Mononuclear cell (primary cell): ENCODE results near the gene ADAMTS4. TPM values are rescaled to one million over a fixed set of nuclear protein-coding genes. Genes with fewer than 3 reads are reported as not detected.

Experiments used
- H3K27me3 ChIP-seq: 2 replicates; pipeline ENCODE4 v1.6.0; 2011; ENCODE audit warnings: low read length, control low read depth; ENCODE audit not compliant: insufficient read depth
- H3K4me1 ChIP-seq: 2 replicates; pipeline ENCODE4 v1.5.1; 2011; ENCODE audit warnings: mild to moderate bottlenecking, low read length, control low read depth; ENCODE audit not compliant: insufficient read depth
- H3K4me3 ChIP-seq: 2 replicates; pipeline ENCODE4 v1.5.1; 2011; ENCODE audit warnings: mild to moderate bottlenecking, low read length, moderate library complexity
- H3K9me3 ChIP-seq: 2 replicates; pipeline ENCODE4 v1.5.1; 2011; ENCODE audit warnings: low read depth, mild to moderate bottlenecking, control low read depth, low read length
- total RNA-seq: library from RNA; depleted of rRNA; stranded (reverse); fragments of >200 nt; gene quantifications from one replicate; pipeline ENCODE4 v1.2.3, GENCODE V29; 2012

The ADAMTS4 gene
- total RNA-seq, 1 donor = 0.21 TPM

DNA sequence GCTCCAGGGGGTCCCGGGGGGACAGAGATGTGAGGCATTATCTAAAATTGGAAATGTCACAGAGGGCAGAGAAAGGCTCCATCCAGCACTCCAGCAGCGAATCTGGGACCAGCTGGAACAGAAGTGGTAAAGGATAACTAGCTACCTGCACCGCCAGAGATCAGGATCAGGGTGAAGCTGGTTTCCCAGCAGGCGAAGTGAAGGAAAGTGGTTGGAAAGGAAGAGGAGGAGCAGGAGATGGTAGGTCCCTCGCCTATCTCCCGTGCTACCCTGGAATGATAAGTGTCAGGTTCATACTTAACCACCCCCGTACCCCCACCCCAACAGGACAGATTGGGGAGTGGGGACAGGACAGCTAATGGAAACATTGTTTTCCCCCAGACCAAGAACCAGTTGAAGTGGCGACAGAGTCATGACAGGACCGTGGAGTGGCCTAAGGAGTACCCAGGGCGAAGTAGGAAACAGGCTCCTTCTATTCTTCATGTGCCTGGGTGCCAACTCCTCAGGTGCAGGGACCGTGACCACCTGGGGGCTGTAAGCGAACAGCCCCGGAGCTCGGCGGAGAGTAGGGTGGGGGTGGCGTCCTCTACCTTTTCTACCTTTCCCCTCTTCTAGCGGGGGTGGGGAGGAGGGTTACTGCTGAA, 22.3 kb downstream of the ADAMTS4 start:
- peaks cover 36% of the 10 kb centered on the region for H3K4me1 ChIP-seq
- H3K9me3 ChIP-seq = no peaks in the 10 kb centered on the region
- no peaks in the 10 kb centered on the region for H3K27me3 ChIP-seq
- peak overlapping the region; percentile 81 for H3K4me3 ChIP-seq

DNA sequence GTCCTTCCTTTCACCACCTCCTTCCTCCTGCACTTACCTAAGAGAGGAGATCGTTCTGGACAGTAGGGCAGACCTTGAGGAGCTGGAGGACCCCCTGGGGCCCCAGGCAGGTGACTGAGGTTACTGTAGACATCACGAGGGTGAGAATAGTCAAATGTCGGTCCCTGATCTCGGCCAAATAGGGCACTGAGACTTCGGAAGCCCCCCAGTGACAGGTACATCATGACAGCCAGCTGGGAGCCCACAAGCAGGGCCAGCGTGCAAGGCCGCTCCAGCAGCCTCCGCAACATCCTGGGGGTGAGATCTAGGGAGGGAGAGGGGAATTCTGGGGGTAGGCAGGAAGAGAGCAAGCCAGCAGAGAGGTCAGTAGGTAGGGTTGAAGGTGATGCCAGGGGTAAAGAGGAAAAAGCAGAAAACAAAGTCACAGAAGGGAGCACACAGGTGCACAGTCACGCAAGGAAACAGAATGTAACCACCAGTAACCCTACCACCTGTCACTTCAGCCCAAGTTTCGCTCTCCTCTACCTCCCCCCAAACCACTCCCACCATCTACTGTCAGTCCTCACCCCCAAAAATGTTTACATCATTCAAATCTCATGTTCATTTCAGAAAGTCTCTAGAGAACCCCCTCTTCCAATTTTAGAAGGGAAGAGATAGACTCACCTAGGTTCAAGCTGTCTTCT, 22.9 kb downstream of the ADAMTS4 start:
- Histone ChIP-seq H3K4me1 (peaks cover 29% of the 10 kb centered on the region), H3K4me3 (peak overlapping the region; percentile 81), H3K27me3 (no peaks in the 10 kb centered on the region), H3K9me3 (no peaks in the 10 kb centered on the region)

DNA sequence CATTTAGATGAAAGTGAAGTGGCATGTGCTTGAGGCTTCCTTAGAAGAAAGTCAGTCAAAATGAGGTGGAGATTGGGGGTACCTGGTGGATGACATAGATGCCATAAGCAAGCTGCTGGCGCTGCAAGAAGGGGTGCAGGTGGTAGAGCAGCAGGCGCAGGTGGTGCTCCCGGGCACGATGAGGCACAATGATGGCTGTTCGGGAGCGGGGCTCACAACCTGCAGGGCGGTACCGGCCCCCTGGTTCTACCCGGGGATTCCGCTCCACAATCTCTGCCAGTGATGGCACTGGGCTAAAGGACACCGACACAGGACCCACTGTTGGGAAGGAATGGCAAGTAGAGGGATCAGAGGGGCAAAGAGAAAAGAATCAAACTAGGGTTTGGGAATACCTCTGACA, 23.9 kb downstream of the ADAMTS4 start:
- no peak overlapping the region for H3K4me3 ChIP-seq
- H3K27me3 ChIP-seq = no peaks in the 10 kb centered on the region
- H3K9me3 ChIP-seq = no peaks in the 10 kb centered on the region

DNA sequence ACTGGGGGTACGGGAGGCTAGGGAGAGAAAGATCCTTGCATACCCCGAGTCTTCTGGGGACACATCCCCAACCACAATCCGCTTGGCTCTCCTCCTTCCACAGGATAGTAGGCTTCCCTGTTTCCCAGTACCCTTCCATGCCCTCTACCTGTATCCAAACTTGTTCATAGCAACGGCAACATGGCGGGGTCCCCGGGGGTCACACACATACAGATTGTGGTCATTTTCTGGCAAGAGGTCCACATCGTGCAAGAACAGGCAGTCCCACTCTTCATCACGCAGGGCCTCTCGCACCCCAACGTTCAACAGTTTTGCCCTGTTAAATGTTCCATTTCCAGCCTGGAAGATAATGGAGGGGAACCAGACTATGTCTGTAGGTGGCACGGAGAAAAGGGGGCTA, 25.1 kb downstream of the ADAMTS4 start:
- Histone ChIP-seq H3K27me3 (no peaks in the 10 kb centered on the region), H3K4me3 (no peak overlapping the region), H3K4me1 (peaks cover 23% of the 10 kb centered on the region), H3K9me3 (no peaks in the 10 kb centered on the region)

More for the DNA sequence above, 23.9 kb downstream of the ADAMTS4 start:
- peaks cover 23% of the 10 kb centered on the region for H3K4me1 ChIP-seq

DNA sequence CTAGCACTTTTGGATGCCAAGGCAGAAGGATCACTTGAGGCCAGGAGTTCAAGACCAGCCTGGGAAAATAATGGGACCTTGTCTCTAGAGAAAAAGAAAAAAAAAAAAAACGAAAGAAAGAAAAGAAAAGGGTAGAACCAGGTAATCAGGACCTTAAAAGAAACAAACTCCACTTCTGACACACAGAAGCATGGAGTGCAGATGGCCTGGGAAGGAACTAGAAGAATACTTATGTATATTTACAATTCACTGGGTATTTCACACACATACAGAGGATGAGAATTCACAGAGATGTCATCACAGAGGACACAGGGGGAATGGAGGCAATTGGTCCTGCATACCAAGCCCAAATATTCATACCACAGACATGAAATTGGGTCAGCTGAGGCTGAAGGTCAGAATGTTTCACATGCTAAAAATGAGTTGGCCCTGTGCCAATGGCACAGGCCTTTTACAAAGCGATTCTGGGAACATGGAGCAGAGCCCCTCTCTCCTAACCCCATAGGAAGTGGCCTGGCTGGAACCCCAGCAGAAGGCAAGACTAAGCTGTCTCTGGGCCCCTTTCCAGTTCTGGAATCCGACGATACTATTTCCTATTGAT, 26.0 kb downstream of the ADAMTS4 start:
- H3K4me1 ChIP-seq = peaks cover 18% of the 10 kb centered on the region
- no peak overlapping the region for H3K4me3 ChIP-seq
- no peaks in the 10 kb centered on the region for H3K27me3 ChIP-seq
- no peaks in the 10 kb centered on the region for H3K9me3 ChIP-seq

DNA sequence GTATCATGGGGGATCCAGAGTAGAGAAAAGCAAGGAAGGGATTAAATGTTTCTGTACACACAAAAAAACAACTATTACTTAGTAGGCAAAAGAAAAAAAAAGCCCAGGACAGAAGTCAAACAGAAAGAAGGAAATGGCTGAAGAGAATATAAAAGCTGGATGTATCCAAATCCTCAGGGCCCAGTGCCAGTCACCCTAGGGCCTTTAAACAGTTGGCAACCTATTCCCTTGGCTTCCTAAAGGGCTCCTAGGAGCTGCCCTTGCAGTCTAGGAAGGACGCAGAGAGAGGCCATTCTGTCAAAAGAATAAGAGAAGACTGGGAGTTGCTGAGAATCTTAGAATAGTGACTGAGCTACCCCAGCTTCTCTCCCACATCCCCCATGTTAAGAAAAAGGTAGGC, 26.5 kb downstream of the ADAMTS4 start:
- Histone ChIP-seq H3K9me3 (no peaks in the 10 kb centered on the region), H3K4me3 (no peak overlapping the region), H3K4me1 (peaks cover 18% of the 10 kb centered on the region), H3K27me3 (no peaks in the 10 kb centered on the region)

DNA sequence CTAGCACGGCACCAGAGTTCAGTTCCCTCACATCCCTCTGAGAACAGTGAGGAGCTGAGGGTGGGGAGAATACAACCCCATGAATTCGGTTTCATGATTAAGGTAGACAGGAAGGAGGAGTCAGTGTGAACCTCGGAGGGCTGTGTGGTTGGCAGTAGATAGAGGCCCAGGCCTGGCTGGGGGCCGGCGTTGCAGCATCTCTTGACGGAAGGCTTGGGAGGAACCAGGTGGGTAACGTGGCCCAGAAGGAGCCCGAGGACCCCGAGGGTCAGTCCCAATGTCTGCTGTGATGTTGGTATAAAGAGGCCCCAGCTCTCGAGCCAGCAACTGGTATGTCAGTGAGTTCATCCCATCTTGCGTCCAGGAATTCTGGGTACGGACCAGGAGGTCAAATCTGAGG, 27.2 kb downstream of the ADAMTS4 start:
- no peaks in the 10 kb centered on the region for H3K9me3 ChIP-seq
- H3K27me3 ChIP-seq = no peaks in the 10 kb centered on the region
- peaks cover 23% of the 10 kb centered on the region for H3K4me1 ChIP-seq
- H3K4me3 ChIP-seq = no peak overlapping the region

DNA sequence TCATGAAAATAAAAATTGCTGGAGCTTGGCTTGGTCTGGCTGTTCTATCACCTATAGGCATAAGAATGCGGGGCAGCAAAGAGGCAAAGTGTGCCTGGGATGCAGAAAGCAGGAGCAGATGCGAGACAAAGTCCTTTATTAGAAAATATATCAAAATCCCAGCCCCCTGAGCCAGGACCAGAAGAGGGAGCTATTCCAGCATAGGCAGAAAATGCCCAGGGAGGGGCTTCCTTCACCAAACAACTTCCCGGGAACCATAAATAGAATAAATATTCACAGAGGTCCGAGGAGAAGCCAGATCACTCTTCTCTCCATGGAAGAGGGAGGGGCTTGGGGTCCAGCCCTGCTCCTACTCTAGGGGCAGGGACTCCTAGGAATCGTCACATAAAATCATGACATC, 27.7 kb downstream of the ADAMTS4 start:
- no peaks in the 10 kb centered on the region for H3K9me3 ChIP-seq
- H3K27me3 ChIP-seq = no peaks in the 10 kb centered on the region
- H3K4me3 ChIP-seq = no peak overlapping the region
- peaks cover 21% of the 10 kb centered on the region for H3K4me1 ChIP-seq

DNA sequence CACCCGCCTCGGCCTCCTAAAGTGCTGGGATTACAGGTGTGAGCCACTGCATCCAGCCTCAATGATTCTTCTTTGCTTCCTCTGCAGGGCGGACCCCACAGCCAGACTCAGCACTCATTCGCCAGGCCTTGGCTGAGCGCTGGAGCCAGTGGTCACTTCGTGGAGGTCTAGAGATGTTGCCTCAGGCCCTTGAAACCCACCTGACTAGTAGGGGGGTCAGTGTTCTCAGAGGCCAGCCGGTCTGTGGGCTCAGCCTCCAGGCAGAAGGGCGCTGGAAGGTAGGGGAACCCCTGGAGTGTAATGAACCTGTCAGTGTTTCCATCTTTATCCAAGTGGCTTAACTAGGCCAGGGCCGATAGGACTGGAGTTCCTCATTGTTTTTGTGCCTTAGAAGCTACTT, 29.9 kb downstream of the ADAMTS4 start:
- H3K9me3 ChIP-seq = no peaks in the 10 kb centered on the region
- peaks cover 24% of the 10 kb centered on the region for H3K4me1 ChIP-seq
- no peaks in the 10 kb centered on the region for H3K27me3 ChIP-seq
- no peak overlapping the region for H3K4me3 ChIP-seq

DNA sequence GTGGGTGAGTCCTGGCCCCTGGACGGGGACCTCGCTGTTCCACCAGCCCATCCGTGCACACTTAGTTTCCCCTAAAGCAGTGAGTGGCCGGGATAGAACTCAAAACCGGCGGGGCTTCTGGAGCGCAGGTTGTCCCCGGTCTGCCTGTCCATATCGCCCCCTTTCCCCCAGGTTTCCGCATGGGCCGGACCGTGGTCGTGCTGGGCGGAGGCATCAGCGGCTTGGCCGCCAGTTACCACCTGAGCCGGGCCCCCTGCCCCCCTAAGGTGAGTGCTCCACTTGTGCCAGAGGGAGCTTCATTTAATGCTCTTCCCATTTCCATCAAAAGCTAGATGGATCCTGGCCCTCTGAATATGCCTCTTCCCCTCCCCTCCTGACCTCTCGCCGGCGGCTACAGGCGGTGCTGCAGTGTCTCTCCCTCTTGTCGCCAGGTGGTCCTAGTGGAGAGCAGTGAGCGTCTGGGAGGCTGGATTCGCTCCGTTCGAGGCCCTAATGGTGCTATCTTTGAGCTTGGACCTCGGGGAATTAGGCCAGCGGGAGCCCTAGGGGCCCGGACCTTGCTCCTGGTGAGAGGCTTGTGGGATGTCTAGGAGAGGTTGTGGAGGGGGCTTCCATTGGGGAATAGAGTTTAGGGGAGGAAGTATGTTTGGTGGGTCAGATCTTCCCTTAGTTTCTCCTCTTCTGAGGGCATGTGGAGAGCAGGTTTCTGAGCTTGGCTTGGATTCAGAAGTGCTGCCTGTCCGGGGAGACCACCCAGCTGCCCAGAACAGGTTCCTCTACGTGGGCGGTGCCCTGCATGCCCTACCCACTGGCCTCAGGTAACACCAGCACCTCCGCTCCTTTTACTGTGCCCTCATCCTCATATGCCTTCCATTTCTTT, 31.9 kb downstream of the ADAMTS4 start:
- Histone ChIP-seq H3K4me3 (peak overlapping the region; percentile 55), H3K4me1 (peaks cover 24% of the 10 kb centered on the region), H3K27me3 (no peaks in the 10 kb centered on the region), H3K9me3 (no peaks in the 10 kb centered on the region)

DNA sequence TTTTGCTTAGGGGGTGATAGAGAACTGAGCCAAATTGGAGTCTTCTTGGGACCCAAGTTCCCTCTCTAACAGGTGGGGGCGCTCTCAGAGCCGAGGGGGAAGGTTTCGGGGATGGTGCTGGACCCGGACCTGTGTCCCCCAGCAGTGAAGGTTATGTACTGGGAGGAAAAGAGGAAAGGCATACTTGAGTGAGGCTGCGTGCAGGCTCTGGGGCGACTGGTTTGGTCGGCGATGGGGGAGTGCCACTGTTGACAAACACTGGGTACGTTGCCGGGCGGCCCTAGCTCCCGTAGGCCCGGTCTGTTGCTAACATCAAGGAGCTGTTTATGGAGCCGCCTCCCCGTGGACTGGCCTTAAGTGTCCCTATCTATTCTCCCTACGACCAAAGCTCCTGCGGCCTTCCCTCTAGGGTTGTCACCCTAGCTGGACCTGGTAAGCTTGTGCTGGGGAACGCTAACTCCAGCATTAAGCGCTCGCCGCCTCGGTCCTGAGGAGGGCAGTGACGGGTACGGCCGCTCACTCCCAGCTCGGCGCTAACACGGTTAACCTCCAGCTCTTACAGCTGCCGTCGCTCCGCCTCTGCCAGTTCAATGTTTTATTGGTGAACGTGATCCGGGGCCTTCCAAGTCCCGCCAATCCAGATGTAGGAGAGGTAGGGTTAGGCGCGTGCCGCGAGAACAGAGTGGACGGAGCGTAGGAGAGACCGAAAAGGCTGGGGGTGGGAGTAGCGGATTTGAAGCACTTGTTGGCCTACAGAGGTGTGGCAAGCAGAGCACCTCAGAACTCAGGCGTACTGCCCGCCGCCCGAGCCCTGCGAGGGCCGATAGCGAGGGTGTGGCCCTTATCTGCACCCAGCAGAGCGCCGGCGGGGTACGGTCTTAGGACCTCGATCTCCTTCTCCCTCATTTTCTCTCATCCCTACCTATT, 32.8 kb downstream of the ADAMTS4 start, which contains the start of gene PPOX:
Gene PPOX, plus strand, starts transcription at position 685 of the 927 bp plus-strand sequence. CDS start 422 bp downstream, outside the sequence.
- no peaks in the 10 kb centered on the region for H3K27me3 ChIP-seq
- H3K4me3 ChIP-seq = peak within 1 kb of the TSS; percentile 55
- H3K4me1 ChIP-seq = peaks cover 27% of the 10 kb centered on the region
- H3K9me3 ChIP-seq = no peaks in the 10 kb centered on the region

DNA sequence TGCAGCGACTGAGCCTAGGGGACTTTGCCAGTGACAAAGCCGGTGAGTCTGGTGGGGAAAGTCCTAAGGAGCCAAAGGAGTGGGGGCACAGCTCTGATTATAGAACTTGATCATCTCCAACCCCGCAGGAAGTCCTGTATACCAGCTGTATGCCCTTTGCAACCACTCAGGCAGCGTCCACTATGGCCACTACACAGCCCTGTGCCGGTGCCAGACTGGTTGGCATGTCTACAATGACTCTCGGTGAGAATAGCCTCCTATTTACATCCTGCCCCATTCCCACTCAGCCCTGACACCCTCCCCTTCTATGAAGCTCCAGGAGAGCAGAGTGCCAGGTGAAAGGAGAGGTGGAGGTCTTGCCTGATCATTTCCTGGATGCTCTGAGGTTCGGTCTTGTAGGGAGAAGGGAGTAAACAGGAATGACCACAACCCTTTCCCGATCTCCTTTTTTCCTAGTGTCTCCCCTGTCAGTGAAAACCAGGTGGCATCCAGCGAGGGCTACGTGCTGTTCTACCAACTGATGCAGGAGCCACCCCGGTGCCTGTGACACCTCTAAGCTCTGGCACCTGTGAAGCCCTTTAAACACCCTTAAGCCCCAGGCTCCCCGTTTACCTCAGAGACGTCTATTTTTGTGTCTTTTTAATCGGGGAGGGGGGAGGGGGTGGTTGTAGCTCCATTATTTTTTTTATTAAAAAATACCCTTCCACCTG, 33.8 kb downstream of the ADAMTS4 start:
- Histone ChIP-seq H3K4me1 (peaks cover 37% of the 10 kb centered on the region), H3K27me3 (no peaks in the 10 kb centered on the region), H3K9me3 (no peaks in the 10 kb centered on the region), H3K4me3 (peak overlapping the region; percentile 55)

DNA sequence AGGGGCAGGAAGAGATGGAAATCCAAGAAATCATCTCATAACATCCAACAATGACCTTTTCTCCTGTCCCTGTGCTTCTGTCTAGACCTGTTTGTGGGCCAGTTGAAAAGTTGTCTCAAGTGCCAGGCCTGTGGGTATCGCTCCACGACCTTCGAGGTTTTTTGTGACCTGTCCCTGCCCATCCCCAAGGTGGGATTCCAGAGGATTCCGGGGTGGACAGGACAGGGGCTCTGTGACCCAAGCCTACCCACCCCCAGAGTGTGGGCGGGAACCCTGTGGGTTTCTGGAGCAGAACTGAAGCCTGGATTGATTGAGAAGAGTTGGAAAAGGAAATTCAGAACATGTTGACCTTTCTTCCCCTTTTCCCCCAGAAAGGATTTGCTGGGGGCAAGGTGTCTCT, 35.1 kb downstream of the ADAMTS4 start:
- Histone ChIP-seq H3K9me3 (no peaks in the 10 kb centered on the region), H3K4me1 (peaks cover 45% of the 10 kb centered on the region), H3K27me3 (no peaks in the 10 kb centered on the region), H3K4me3 (no peak overlapping the region)
